Activated CD4-positive, alpha-beta T cell treated with anti-CD3 and anti-CD28 coated beads, Interleukin-2, amount 50 U/mL, for 4 hours (primary cell): ENCODE data around the gene VAMP7.
"Not testable (repeated sequence)": the region's sequence is repeated elsewhere in the genome, so short reads cannot be mapped to it uniquely, and the experiment has no call there.

Experiments used
- DNase-seq, 2 experiments: peaks; one replicate each; pipeline ENCODE4 v3.0.0-alpha.2; 2020

VAMP7 gene

DNA sequence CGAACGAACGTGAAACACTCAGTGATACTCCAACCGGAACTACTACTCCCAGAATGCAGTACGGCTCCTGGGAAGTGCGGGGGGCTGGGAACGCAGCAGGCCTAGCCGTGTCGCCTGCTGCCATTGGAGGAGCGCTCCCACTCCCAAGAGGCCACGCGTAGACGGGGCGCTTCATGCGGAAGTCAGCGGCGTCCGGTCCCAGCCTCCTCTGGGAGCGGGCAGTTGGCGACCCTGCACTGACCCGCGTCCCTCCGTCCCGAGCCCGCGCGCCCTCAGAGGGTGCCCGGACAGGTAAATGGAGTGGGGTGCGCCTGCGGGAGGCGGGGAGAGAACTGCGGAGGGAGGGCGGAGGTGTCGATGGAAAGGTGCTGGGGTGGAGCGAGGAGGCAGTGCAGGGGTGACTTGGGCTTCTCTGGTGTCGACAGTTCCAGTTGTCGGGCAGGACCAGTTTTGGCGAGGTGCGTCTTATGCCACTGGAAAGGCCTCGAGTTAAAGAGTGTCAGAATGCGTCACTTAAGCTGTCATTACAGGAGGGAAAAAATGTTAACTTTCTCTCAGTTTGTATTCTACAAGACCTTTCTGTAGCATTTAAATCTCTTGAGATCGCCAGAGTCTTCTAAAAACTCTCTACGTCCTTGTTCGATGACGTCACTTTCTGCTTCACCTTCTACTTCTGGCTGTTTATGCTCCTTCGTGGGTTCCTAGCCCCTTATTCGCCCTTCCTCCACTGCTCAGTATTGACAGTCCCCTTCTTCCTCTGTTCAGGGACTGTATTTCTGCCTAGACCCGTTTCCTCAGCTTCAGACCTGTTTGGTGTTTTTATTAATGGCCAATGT, at the start of gene VAMP7:
VAMP7 (plus strand) TSS at position 188 of the 836 bp plus-strand sequence. CDS start 8,122 bp downstream, outside the sequence.
- peak; percentile 68 to 76 for DNase-seq

- no peak for DNase-seq
Measured at GRCh38 chrX:155841232-155841631, 39.9 kb upstream of the VAMP7 start.

GRCh38 chrX:155851786-155852185, 29.4 kb upstream of the VAMP7 start:
- DNase-seq: not testable (repeated sequence)

DNA sequence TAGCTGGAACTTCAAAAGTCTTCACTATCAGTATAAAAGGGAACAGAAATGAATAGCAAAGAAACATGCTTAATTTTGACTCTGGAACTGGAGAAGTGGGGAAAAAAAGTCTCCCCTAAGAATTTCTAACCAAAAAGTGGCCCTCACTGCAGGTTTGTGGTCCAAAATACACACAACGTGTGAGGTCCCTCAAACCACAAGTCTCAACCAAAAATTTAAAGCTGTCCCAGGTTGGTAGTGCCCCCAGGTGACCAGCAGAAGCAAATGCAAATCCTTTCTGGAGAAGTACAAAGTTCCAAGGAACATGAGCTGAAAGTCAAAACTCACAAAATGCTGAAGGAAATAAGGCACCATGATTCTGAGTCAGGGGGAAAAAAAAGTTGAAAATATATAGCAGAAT, 23.6 kb upstream of the VAMP7 start:
- no peak for DNase-seq

GRCh38 chrX:155864655-155865054, 16.5 kb upstream of the VAMP7 start:
- DNase-seq: no peak

- no peak for DNase-seq
Measured at GRCh38 chrX:155865193-155865592, 16.0 kb upstream of the VAMP7 start.

DNA sequence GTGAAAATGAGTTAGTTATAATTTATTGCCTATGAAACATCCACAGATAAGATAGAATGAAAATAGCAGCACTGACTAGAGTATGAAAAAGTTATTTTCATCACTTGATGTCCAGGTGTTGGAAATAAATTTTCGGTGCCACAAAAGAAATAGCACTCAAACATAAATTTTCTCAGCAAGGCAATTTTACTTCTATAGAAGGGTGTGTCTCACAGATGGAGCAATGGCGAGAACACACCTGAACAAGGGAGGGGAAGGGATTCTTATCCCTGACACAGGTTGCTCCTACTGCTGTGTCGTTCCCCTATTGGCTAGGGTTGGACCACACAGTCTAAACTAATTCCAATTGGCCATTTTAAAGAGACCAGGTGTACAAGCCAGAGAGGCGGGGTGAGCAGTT, 13.3 kb upstream of the VAMP7 start:
- no peak for DNase-seq

DNA sequence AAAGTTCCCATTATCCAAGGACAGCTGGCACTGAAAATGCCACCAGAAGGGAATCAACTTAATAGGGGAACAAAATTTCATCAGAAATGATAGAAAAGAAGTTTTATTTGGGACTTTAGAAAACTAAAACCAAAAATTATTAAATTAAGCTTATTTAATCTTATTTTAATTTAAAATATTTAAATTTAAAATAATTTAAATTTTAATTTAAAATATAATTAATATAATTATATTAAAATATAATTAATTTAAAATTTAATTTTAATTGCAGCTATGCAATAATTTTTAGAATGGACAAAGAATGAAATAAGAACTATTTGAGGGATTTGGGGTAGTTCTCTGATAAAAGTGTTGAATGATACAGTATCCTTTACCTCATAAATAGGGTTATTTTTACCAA, 10.2 kb upstream of the VAMP7 start:
- DNase-seq: no peak

GRCh38 chrX:155871934-155872333, 9.2 kb upstream of the VAMP7 start:
- no peak for DNase-seq

DNA sequence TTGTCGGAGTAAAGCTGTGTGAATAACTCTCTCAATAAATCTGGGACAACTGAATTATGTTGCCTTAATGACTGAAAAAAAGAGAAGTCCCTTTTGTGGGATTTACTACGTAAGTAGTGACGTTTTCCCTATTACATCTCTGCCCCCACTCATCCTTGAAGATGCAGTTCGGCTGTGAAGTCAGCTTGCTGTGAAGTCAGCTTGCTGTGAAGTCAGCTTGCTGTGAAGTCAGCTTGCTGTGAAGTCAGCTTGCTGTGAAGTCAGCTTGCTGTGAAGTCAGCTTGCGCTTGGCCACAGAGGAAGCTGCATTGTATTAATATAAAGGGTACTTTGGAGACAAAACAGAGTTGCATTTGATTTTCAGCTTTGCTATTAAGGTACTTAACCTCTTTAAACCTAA, 8.0 kb upstream of the VAMP7 start:
- no peak for DNase-seq

- DNase-seq: no peak
Measured at GRCh38 chrX:155874571-155875244, 6.4 kb upstream of the VAMP7 start.

- no peak for DNase-seq
Measured at GRCh38 chrX:155876704-155877103, 4.4 kb upstream of the VAMP7 start.

GRCh38 chrX:155877288-155877687, 3.9 kb upstream of the VAMP7 start:
- DNase-seq: no peak

GRCh38 chrX:155880586-155881157, 473 bp upstream of the VAMP7 start:
- no peak for DNase-seq

GRCh38 chrX:155886409-155886808, 5.3 kb downstream of the VAMP7 start:
- no peak for DNase-seq

DNA sequence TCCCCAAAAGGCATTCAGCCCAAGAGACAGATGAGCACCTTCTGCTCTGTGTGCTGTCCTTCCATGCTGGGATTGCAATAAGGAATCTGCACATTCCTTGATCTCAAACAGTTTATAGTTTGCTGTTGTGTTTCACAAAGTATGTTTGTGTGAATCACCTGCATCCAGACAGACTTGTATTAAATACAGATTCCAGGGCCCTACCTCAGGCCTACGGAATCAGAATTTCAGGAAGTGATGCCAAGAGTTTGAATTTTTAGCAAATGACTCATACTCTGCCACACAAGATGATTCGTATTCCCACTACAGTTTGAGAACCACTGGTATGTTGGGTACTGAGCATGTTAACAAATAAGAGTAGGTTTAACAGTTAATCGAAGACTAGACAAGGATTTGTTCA, 7.0 kb downstream of the VAMP7 start:
- DNase-seq: no peak

- no peak for DNase-seq
Measured at GRCh38 chrX:155889328-155889727, 8.2 kb downstream of the VAMP7 start.

DNA sequence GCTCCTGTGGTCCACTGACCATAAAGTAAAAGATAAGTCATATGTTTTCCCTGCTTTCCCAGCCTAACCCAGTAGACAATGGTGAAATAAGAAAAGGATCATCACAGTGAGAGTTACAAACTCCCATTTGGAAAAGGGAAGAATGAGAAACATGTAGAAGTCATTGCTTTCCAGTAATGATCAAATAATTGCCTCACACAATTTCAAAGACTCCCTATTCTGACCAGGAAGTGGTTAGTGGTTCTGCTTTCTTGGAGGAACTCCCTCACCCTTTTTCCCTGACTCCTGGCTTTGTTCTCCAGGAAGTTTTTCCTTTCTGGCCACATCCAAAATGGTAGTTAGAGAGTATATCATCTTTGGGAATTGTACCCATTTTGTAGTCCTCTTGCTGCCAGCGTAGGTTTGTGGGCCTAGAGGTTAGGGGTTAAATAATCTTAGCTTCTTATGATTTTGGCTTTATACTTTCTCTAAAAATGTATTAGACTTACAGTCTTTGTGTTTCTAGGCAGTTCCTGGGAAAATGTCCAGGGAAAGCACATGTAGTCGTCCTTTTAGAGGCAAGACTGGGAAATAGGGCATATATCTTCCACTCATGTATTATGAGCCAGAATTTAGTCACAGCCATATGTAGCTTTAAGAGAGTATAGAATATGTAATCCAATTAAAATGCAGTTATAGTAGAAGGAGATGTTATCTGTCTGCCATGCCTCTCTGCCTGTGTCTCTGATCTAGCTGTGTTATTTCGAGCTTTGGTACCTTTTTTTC, 10.5 kb downstream of the VAMP7 start:
- no peak for DNase-seq

DNA sequence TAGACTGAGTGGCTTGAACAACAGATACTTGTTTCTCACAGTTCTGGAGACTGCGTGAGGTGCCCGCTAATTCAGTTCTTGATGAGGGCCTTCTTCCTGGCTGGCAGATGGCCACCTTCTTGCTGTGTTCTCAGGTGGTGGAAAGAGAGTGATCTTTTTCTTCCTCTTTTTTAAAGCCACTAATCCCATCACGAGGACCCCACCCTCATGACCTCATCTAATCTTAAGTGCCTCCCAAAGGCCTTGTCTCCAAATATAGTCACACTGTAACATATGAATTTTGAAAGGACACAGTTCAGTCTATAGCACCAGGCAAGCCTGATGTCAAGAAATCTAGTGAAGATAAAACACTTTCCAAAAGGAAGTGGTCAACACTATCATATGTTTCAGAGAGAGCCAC, 12.4 kb downstream of the VAMP7 start:
- no peak for DNase-seq

GRCh38 chrX:155896512-155896911, 15.4 kb downstream of the VAMP7 start:
- no peak for DNase-seq

- no peak for DNase-seq
Measured at GRCh38 chrX:155899366-155899765, 18.2 kb downstream of the VAMP7 start.

DNA sequence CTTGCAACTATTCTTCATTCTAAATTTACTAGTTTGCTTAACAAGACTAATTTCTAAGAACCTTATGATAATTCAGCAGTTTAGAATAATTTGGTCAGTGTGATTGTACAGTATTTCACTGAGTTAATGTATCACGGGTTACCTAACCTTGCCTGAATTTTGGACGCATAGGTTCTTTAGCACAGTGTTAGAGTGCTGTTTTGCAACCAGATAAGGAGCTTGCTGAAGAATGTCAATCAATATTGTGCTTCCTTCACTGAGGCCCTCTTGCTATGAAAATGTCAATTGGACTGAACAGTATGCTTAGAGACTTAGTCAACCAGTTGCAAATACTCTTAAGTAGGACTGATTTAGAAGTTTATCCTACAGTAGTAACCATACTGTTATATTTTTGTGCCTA, 19.6 kb downstream of the VAMP7 start:
- DNase-seq: no peak

GRCh38 chrX:155907661-155908060, 26.5 kb downstream of the VAMP7 start:
- not testable (repeated sequence) for DNase-seq
